Endothelial cell of umbilical vein (primary cell): Measurements from ENCODE around the gene SLC37A1. TPM values are rescaled to one million over a fixed set of nuclear protein-coding genes. Genes with fewer than 3 reads are reported as not detected.

Experiments used
- BruUV-seq: library from RNA; stranded (reverse); fragments of 400-500 nt; replicated peaks from 2 replicates; lab custom pipeline; 2021; lab: Mats Ljungman, UMichigan
- CTCF ChIA-PET: fragments of 300-600, 350-600 bp; sonication (Branson Sonifier 250); formaldehyde crosslinking; loops from one replicate; lab custom pipeline; 2021; ENCODE audit warnings: antibody characterized with exemption, inconsistent platforms; lab: Charles Lee
- POLR2A ChIA-PET: fragments of 300-600, 350-600 bp; sonication (Branson Sonifier 250); formaldehyde crosslinking; loops from one replicate; lab custom pipeline; 2021; ENCODE audit warnings: antibody characterized with exemption, inconsistent platforms; lab: Charles Lee
- DNase-seq: peaks from one replicate; pipeline ENCODE4 v3.0.0-alpha.2; 2011; ENCODE audit warnings: low read depth, low spot score
- FAIRE-seq: peaks from 2 replicates; lab custom pipeline; 2011; peaks lifted over from hg19 to GRCh38; lab: Jason Lieb, UNC
- H2AFZ ChIP-seq: 2 replicates; pipeline ENCODE4 v1.6.0; 2012; ENCODE audit warnings: low read depth, low read length, control low read depth, inconsistent platforms
- H3K27ac ChIP-seq: 2 replicates; pipeline ENCODE4 v1.5.1; 2011; ENCODE audit warnings: low read depth, mild to moderate bottlenecking, control low read depth, low read length, moderate library complexity; ENCODE audit not compliant: insufficient read depth
- H3K27me3 ChIP-seq, 2 experiments: 2 replicates each; pipeline versions ENCODE4 v1.6.0 to v1.6.1; 2011; ENCODE audit warnings: low read length in 2 of 2, mixed read lengths in 1 of 2; ENCODE audit not compliant: control insufficient read depth in 2 of 2, insufficient read depth in 2 of 2
- H3K36me3 ChIP-seq, 2 experiments: 2 replicates in 1 of 2; 3 replicates in 1 of 2; pipeline ENCODE4 v1.5.1; 2011; ENCODE audit warnings: low read length in 2 of 2, mild to moderate bottlenecking in 1 of 2, moderate library complexity in 1 of 2; ENCODE audit not compliant: control insufficient read depth in 2 of 2, insufficient read depth in 2 of 2; ENCODE audit errors: extremely low read depth in 1 of 2
- H3K4me1 ChIP-seq: 3 replicates; pipeline ENCODE4 v1.5.1; 2011; ENCODE audit warnings: mild to moderate bottlenecking, low read length; ENCODE audit not compliant: control insufficient read depth, insufficient read depth; ENCODE audit errors: extremely low read depth
- H3K4me2 ChIP-seq: 2 replicates; pipeline ENCODE4 v1.6.1; 2011; ENCODE audit warnings: low read length, control low read depth, mixed read lengths; ENCODE audit not compliant: insufficient read depth
- H3K4me3 ChIP-seq, 3 experiments: fragments of 200-600 bp in 1 of 3; sonication (generic), shearing (Covaris generic) in 1 of 3; replicated peaks in 1 of 3; 2 replicates each; pipeline ENCODE4 v1.5.1; 2011 to 2016; ENCODE audit warnings: control low read depth in 3 of 3, low read length in 3 of 3, mild to moderate bottlenecking in 2 of 3, inconsistent platforms in 1 of 3, low read depth in 1 of 3, moderate library complexity in 1 of 3; ENCODE audit not compliant: insufficient read depth in 1 of 3
- H3K79me2 ChIP-seq: 2 replicates; pipeline ENCODE4 v1.6.0; 2012; ENCODE audit warnings: low read length, inconsistent platforms; ENCODE audit not compliant: control insufficient read depth, insufficient read depth
- H3K9ac ChIP-seq: replicated peaks from 2 replicates; pipeline ENCODE3; 2011; ENCODE audit warnings: low read length, control low read depth; ENCODE audit not compliant: insufficient read depth; ENCODE audit errors: extremely low read depth
- H3K9me1 ChIP-seq: replicated peaks from 3 replicates; pipeline ENCODE4 v1.6.0; 2011; ENCODE audit warnings: mild to moderate bottlenecking, low read length; ENCODE audit not compliant: control insufficient read depth, insufficient read depth; ENCODE audit errors: extremely low read depth
- H3K9me3 ChIP-seq: replicated peaks from 2 replicates; pipeline ENCODE4 v1.5.1; 2012; ENCODE audit warnings: low read length, inconsistent platforms; ENCODE audit not compliant: control insufficient read depth, insufficient read depth
- H4K20me1 ChIP-seq: replicated peaks from 2 replicates; pipeline ENCODE3; 2011; ENCODE audit warnings: mild to moderate bottlenecking, low read length; ENCODE audit not compliant: control insufficient read depth, insufficient read depth; ENCODE audit errors: extremely low read depth
- CTCF ChIP-seq, 2 donors: IDR thresholded peaks; 1 replicate in 1 of 2; 2 replicates in 1 of 2; pipeline ENCODE4 v1.5.1; 2011; ENCODE audit warnings: low read length in 2 of 2, mild to moderate bottlenecking in 2 of 2, moderate library complexity in 2 of 2, control low read depth in 1 of 2, inconsistent platforms in 1 of 2, low read depth in 1 of 2; ENCODE audit not compliant: insufficient read depth in 1 of 2; ENCODE audit errors: extremely low read depth in 1 of 2
- EZH2 ChIP-seq: IDR thresholded peaks from 2 replicates; pipeline ENCODE4 v1.6.1; 2012; ENCODE audit warnings: borderline replicate concordance, low read depth, mild to moderate bottlenecking, moderate library complexity, low read length, inconsistent platforms; ENCODE audit not compliant: severe bottlenecking
- FOS ChIP-seq: IDR thresholded peaks from 2 replicates; pipeline ENCODE4 v1.6.1; 2011; ENCODE audit warnings: mild to moderate bottlenecking, low read length, moderate library complexity, borderline replicate concordance; ENCODE audit not compliant: insufficient read depth
- GATA2 ChIP-seq: IDR thresholded peaks from 2 replicates; pipeline ENCODE4 v1.7.0; 2011; ENCODE audit warnings: low read depth, mild to moderate bottlenecking, moderate library complexity, mixed read lengths, low read length; ENCODE audit not compliant: insufficient read length, insufficient read depth
- JUN ChIP-seq: IDR thresholded peaks from 2 replicates; pipeline ENCODE4 v1.6.1; 2011; ENCODE audit warnings: borderline replicate concordance, low read depth; ENCODE audit not compliant: insufficient read length, insufficient read depth
- MAX ChIP-seq: IDR thresholded peaks from 2 replicates; pipeline ENCODE4 v1.6.1; 2011; ENCODE audit not compliant: insufficient read depth, insufficient read length
- MYC ChIP-seq: IDR thresholded peaks from one replicate; pipeline ENCODE4 v1.6.1; 2011; ENCODE audit warnings: mild to moderate bottlenecking, low read depth, low read length
- POLR2A ChIP-seq: IDR thresholded peaks from 2 replicates; pipeline ENCODE4 v1.6.1; 2012; ENCODE audit warnings: low read depth, mild to moderate bottlenecking, control low read depth, low read length
- POLR2AphosphoS5 ChIP-seq: IDR thresholded peaks from 2 replicates; pipeline ENCODE4 v1.6.1; 2012; ENCODE audit warnings: low read depth, mild to moderate bottlenecking, control low read depth, low read length, moderate library complexity; ENCODE audit not compliant: insufficient read depth
- dilution Hi-C: fragments of 300-500 bp; cut with MboI; formaldehyde crosslinking; loops from one replicate; pipeline ENCODE4 v1.15.0; 2019; ENCODE audit warnings: low sequenced_read_pairs; ENCODE audit not compliant: extremely low pct_ligation_motif_present
- intact Hi-C: fragments of 100-400 bp; cut with micrococcal nuclease; formaldehyde crosslinking; loops from one replicate; pipeline ENCODE4 v1.10.0; 2022
- polyA plus RNA-seq, 4 experiments: library from polyadenylated mRNA; depleted of rRNA in 3 of 4; stranded (reverse) in 3 of 4; unstranded in 1 of 4; fragments of >200 nt; gene quantifications; 2 replicates each; pipeline versions ENCODE4 v1.2.1 to v1.2.3, GENCODE V29; 2011 to 2012; ENCODE audit warnings: missing spikeins in 1 of 4
- total RNA-seq: library from RNA; stranded (reverse); gene quantifications from 2 replicates; pipeline ENCODE4 v1.2.3, GENCODE V29; 2021

The SLC37A1 gene
- total and polyA plus RNA-seq, 2 donors (not counting 3 experiments of a cell fraction or from before 2014, with no cell fraction given), result 4.7 to 7.6 TPM

GRCh38 chr21:42629933-42630589 lies 116.4 kb downstream of the SLC37A1 start:
- Histone ChIP-seq H2AFZ (no peak overlapping the region), H3K79me2 (no peaks in the 10 kb centered on the region), H3K27me3 (no peaks in the 10 kb centered on the region), H3K4me3 (no peak overlapping the region), H3K4me1 (no peaks in the 10 kb centered on the region), H3K9me3 (no peaks in the 10 kb centered on the region), H3K27ac (no peak overlapping the region), H3K36me3 (no peaks in the 10 kb centered on the region), H3K9ac (no peak overlapping the region), H4K20me1 (no peaks in the 10 kb centered on the region), H3K9me1 (no peaks in the 10 kb centered on the region), H3K4me2 (no peak overlapping the region)
- intact Hi-C loops (no loop called here), dilution Hi-C loops (no loop called here)
- no TSS peak for BruUV-seq
- ChIA-PET CTCF (no interaction called here), POLR2A (no interaction called here)
- DNase-seq (no peak), FAIRE-seq (no peak)
- no peak for TF ChIP-seq EZH2
- no peak for TF ChIP-seq FOS
- TF ChIP-seq POLR2A, result no peak
- TF ChIP-seq GATA2, result no peak
- no peak for TF ChIP-seq JUN
- TF ChIP-seq MYC, result no peak
- TF ChIP-seq MAX, result no peak
- no peak for TF ChIP-seq POLR2AphosphoS5
- no peak for TF ChIP-seq CTCF (IDR thresholded peaks at IDR 0.05; ENCODE audit: extremely low read depth in 1 of 2, insufficient read depth in 1 of 2, low read depth in 1 of 2, low read length in 2 of 2)
